Kidney (tissue), 14 donors: ENCODE data around the gene PAX7. TPM values are rescaled to one million over a fixed set of nuclear protein-coding genes. Genes with fewer than 3 reads are reported as not detected.

Source experiments
- DNase-seq, 5 donors: peaks; one replicate each; pipeline ENCODE4 v3.0.0-alpha.2; 2013 to 2020
- FAIRE-seq: peaks from 2 replicates; lab custom pipeline; 2012; peaks lifted over from hg19 to GRCh38; lab: Jason Lieb, UNC
- H3K27ac ChIP-seq, 2 donors: one replicate each; pipeline ENCODE4 v1.7.0; 2013; ENCODE audit warnings: low read depth in 2 of 2, low read length in 2 of 2, inconsistent platforms in 1 of 2
- H3K27me3 ChIP-seq: one replicate; pipeline ENCODE4 v1.7.1; 2013; ENCODE audit warnings: low read length, inconsistent platforms; ENCODE audit not compliant: control insufficient read depth, insufficient read depth
- H3K36me3 ChIP-seq, 3 donors: one replicate each; pipeline versions ENCODE4 v1.7.0 to v1.7.1; 2013; ENCODE audit warnings: low read length in 3 of 3, control low read depth in 1 of 3, inconsistent platforms in 1 of 3; ENCODE audit not compliant: insufficient read depth in 3 of 3, control insufficient read depth in 2 of 3
- H3K4me1 ChIP-seq, 3 donors: one replicate each; pipeline versions ENCODE4 v1.7.0 to v1.7.1; 2013; ENCODE audit warnings: low read length in 3 of 3, inconsistent platforms in 1 of 3, low read depth in 1 of 3; ENCODE audit not compliant: control insufficient read depth in 2 of 3, insufficient read depth in 2 of 3
- H3K4me3 ChIP-seq, 3 donors: one replicate each; pipeline versions ENCODE4 v1.7.0 to v1.8.1; 2013; ENCODE audit warnings: low read length in 3 of 3, control low read depth in 1 of 3, inconsistent platforms in 1 of 3
- H3K9ac ChIP-seq, 3 donors: one replicate each; pipeline versions ENCODE4 v1.7.0 to v1.7.1; 2013; ENCODE audit warnings: low read length in 3 of 3, control low read depth in 1 of 3, inconsistent platforms in 1 of 3
- H3K9me3 ChIP-seq, 3 donors: one replicate each; pipeline versions ENCODE4 v1.7.0 to v1.7.1; 2013; ENCODE audit warnings: low read length in 3 of 3, control low read depth in 1 of 3, inconsistent platforms in 1 of 3; ENCODE audit not compliant: control insufficient read depth in 2 of 3, insufficient read depth in 1 of 3
- intact Hi-C: fragments of 100-400 bp; cut with DNase I; formaldehyde crosslinking; loops from one replicate; pipeline ENCODE4 v1.11.1; 2022
- polyA plus RNA-seq: library from polyadenylated mRNA; stranded (reverse); fragments of 350-450 nt; fragmentation: Illumina TruSeq; extraction: RNeasy Lipid Tissue Mini Kit (QIAGEN cat#74804); gene quantifications from one replicate; pipeline ENCODE4 v1.2.3, GENCODE V29; 2014; ENCODE audit warnings: low read depth, low replicate concordance; ENCODE audit not compliant: insufficient read depth
- total RNA-seq: library from RNA; stranded (reverse); fragmentation: NEBNext Ultra II Directional; extraction: Animal tissue kit (Norgen Biotek cat#: 25700); gene quantifications from one replicate; pipeline ENCODE4 v1.2.1, GENCODE V29; 2021
- TF ChIP-seq, protein P1 (sequence below): IDR thresholded peaks from 3 replicates; pipeline ENCODE4 v1.5.1; 2012; ENCODE audit warnings: mild to moderate bottlenecking, moderate library complexity, borderline replicate concordance; ENCODE audit not compliant: insufficient read depth; ENCODE audit errors: extremely low read depth
- donor health status: control.
- donor health status: control.
- donor health status: control.
- donor health status: control.
- donor health status: control.
- donor health status: DM: yes; HTN: yes; CAD: no.
- donor health status: Normal renal cell carcinoma (clear cell type).

Gene PAX7
- total and polyA plus RNA-seq, 2 donors from 2014 or later, result not detected

GRCh38 chr1:18723701-18724411, 93.2 kb downstream of the PAX7 start:
- intact Hi-C loops, result no loop called here
- Histone ChIP-seq H3K4me1 (no peaks in the 10 kb centered on the region), H3K9me3 (no peaks in the 10 kb centered on the region), H3K9ac (no peak overlapping the region), H3K27me3 (peaks cover 10% of the 10 kb centered on the region), H3K4me3 (no peak overlapping the region), H3K27ac (no peak overlapping the region), H3K36me3 (no peaks in the 10 kb centered on the region)
- DNase-seq (peak in 4 of 5 donors; percentile 76 to 81 (median 78)), FAIRE-seq (no peak)
- TF ChIP-seq, protein P1, sequence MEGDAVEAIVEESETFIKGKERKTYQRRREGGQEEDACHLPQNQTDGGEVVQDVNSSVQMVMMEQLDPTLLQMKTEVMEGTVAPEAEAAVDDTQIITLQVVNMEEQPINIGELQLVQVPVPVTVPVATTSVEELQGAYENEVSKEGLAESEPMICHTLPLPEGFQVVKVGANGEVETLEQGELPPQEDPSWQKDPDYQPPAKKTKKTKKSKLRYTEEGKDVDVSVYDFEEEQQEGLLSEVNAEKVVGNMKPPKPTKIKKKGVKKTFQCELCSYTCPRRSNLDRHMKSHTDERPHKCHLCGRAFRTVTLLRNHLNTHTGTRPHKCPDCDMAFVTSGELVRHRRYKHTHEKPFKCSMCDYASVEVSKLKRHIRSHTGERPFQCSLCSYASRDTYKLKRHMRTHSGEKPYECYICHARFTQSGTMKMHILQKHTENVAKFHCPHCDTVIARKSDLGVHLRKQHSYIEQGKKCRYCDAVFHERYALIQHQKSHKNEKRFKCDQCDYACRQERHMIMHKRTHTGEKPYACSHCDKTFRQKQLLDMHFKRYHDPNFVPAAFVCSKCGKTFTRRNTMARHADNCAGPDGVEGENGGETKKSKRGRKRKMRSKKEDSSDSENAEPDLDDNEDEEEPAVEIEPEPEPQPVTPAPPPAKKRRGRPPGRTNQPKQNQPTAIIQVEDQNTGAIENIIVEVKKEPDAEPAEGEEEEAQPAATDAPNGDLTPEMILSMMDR, result no peak

DNA sequence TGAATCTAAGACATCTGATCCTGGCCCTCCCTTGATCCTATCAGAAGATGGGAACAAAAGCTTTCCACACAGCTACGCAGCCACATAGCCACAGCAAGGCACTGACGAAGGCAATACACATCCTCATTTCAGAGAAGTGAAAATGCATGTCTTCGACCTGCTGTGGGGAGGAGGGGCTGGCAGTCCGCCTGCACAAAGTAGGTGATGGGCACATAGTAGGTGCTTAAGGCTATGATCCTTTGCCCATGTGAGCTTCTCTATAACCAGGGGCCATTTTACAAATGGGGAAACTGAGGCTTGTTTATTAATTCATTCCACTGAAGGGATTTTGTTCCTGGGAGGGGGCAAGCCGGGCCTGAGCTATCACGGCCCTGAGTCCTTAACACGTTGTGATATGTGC, 94.2 kb downstream of the PAX7 start:
- intact Hi-C loops, result no loop called here
- Histone ChIP-seq H3K4me3 (no peak overlapping the region), H3K9ac (no peak overlapping the region), H3K27ac (no peak overlapping the region), H3K4me1 (no peaks in the 10 kb centered on the region), H3K27me3 (peaks cover 11% of the 10 kb centered on the region), H3K36me3 (no peaks in the 10 kb centered on the region), H3K9me3 (no peaks in the 10 kb centered on the region)
- FAIRE-seq (no peak), DNase-seq (no peak)
- TF ChIP-seq, protein P1, result no peak

GRCh38 chr1:18725231-18725895, 94.7 kb downstream of the PAX7 start:
- Histone ChIP-seq H3K27ac (no peak overlapping the region), H3K27me3 (peaks cover 11% of the 10 kb centered on the region), H3K9ac (no peak overlapping the region), H3K4me1 (no peaks in the 10 kb centered on the region), H3K9me3 (no peaks in the 10 kb centered on the region), H3K4me3 (no peak overlapping the region), H3K36me3 (no peaks in the 10 kb centered on the region)
- DNase-seq (peak in 4 of 5 donors; percentile 61 to 74 (median 67)), FAIRE-seq (no peak)
- TF ChIP-seq, protein P1, result no peak
- intact Hi-C loops, result no loop called here
